WI38 (cell line): ENCODE results near the gene TSPAN7.

Experiments
- H3K4me3 ChIP-seq: 2 replicates; pipeline ENCODE4 v1.5.1; 2011; ENCODE audit warnings: low read depth, mild to moderate bottlenecking, control low read depth, low read length
- CTCF ChIP-seq: IDR thresholded peaks from 2 replicates; pipeline ENCODE4 v1.5.1; 2012; ENCODE audit warnings: low read depth, mild to moderate bottlenecking, control low read depth, low read length

TSPAN7 gene

GRCh38 chrX:38701073-38701472 is 139.7 kb downstream of the TSPAN7 start:
- no peak for TF ChIP-seq CTCF
- no peak overlapping the region for H3K4me3 ChIP-seq

GRCh38 chrX:38704146-38704882 is 143.0 kb downstream of the TSPAN7 start:
- TF ChIP-seq CTCF = no peak
- H3K4me3 ChIP-seq = no peak overlapping the region

DNA sequence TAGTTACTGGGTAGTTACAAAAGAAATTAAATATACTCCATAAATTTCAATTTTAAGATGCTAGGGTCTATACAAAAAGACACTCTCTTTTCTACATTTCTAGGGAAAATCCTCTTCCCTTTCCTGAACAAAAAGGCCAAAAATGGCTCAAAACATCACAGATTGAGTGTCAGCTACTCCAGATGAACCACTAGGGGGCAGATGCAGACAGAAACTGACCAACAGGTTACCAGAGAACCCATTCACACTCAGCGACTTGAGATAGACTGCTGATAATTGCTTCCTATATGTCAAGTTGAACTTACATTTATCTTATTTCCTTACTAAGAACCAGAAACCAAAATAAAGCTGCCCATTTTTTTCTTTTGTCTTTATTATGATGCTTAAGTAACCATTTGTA is 156.5 kb downstream of the TSPAN7 start:
- TF ChIP-seq CTCF = peak; percentile 49; the same call in 1 of the 2 replicates
- no peak overlapping the region for H3K4me3 ChIP-seq

GRCh38 chrX:38718311-38718710 is 157.0 kb downstream of the TSPAN7 start:
- H3K4me3 ChIP-seq = no peak overlapping the region
- no peak for TF ChIP-seq CTCF

DNA sequence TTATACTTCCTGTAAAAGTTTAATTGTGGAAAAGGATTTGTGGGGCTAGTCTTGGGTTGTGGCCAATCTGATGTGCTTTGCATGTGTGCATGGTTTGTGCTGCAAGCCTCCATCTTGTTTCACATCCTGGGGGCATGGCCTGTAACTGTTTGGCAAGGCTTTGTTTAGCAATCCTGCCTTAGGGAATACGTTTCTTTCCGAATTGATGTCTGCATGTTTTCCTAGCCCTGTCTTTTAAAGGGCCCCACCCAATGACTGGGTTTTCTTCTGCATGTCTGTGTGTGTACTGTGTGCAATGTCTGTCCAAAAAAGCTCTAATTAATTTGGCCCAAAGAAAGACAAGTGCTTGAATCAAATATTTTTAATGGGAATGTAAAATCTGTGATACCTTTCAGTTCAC is 165.3 kb downstream of the TSPAN7 start:
- no peak for TF ChIP-seq CTCF
- H3K4me3 ChIP-seq = no peak overlapping the region

GRCh38 chrX:38727668-38728067 is 166.3 kb downstream of the TSPAN7 start:
- TF ChIP-seq CTCF = no peak
- no peak overlapping the region for H3K4me3 ChIP-seq

- TF ChIP-seq CTCF = no peak
- H3K4me3 ChIP-seq = no peak overlapping the region
These were observed 171.5 kb downstream of the TSPAN7 start for GRCh38 chrX:38732866-38733265.
